Breast epithelium (tissue), 3 donors: ENCODE measurements around the gene CCDC201.

Experiments used
- POLR2A ChIP-seq: fragments of 450-650 bp; IDR thresholded peaks from one replicate; pipeline ENCODE4 v1.6.1; 2016; ENCODE audit warnings: antibody characterized with exemption, mild to moderate bottlenecking, moderate library complexity
- POLR2AphosphoS5 ChIP-seq, 3 donors: sonication (generic); formaldehyde crosslinking; IDR thresholded peaks; one replicate each; pipeline ENCODE4 v1.6.1; 2017; ENCODE audit warnings: antibody characterized with exemption in 3 of 3
- TF ChIP-seq, protein P1 (sequence below), 3 donors: fragments of 450-650 bp; IDR thresholded peaks; one replicate each; pipeline ENCODE4 v1.5.1; 2016 to 2017; ENCODE audit warnings: antibody characterized with exemption in 3 of 3, mild to moderate bottlenecking in 3 of 3, moderate library complexity in 3 of 3

DNA sequence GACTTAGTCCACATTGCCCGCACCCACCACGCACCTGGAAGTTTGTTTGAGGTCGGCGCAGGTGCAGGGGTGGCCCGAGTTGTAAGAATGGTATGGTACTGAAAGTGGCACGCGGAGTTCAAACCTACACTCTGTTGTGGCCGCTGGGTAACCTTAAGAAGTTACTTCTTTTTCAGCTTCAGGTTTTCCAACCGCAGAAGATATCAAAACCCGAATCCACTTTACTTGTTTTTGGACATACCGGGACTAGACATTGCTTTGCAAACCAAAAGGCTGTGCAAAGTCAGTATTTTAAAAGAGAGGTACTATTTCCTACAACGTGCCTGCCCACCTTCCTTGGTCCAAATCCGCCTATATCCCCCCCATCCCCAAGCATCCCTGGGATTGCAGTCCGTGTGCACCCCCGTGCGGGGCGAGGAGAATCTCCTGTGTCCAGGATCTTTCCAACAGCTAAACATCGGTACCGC, 47.1 kb upstream of the CCDC201 start:
- TF ChIP-seq, protein P1, sequence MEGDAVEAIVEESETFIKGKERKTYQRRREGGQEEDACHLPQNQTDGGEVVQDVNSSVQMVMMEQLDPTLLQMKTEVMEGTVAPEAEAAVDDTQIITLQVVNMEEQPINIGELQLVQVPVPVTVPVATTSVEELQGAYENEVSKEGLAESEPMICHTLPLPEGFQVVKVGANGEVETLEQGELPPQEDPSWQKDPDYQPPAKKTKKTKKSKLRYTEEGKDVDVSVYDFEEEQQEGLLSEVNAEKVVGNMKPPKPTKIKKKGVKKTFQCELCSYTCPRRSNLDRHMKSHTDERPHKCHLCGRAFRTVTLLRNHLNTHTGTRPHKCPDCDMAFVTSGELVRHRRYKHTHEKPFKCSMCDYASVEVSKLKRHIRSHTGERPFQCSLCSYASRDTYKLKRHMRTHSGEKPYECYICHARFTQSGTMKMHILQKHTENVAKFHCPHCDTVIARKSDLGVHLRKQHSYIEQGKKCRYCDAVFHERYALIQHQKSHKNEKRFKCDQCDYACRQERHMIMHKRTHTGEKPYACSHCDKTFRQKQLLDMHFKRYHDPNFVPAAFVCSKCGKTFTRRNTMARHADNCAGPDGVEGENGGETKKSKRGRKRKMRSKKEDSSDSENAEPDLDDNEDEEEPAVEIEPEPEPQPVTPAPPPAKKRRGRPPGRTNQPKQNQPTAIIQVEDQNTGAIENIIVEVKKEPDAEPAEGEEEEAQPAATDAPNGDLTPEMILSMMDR (IDR thresholded peaks at IDR 0.05), result no peak
- TF ChIP-seq POLR2A (no peak), POLR2AphosphoS5 (IDR thresholded peaks at IDR 0.05) (no peak)
